GM23338 (cell line): ENCODE data around the gene MAD1L1. TPM values are rescaled to one million over a fixed set of nuclear protein-coding genes. Genes with fewer than 3 reads are reported as not detected.

Source experiments
- ATAC-seq: fragments of 200-7000 bp; cut with Tn5 transposase; 3 replicates; pipeline ENCODE4 v1.9.1; 2020
- DNase-seq: peaks from one replicate; pipeline ENCODE4 v3.0.0-alpha.2; 2015; ENCODE audit warnings: low spot score
- H2AFZ ChIP-seq: fragments of 200-600 bp; sonication (generic); 2 replicates; pipeline ENCODE4 v1.8.0; 2016; ENCODE audit warnings: antibody characterized with exemption, mild to moderate bottlenecking, moderate library complexity
- H3F3A ChIP-seq: fragments of 200-600 bp; sonication (generic); replicated peaks from 2 replicates; pipeline ENCODE4 v1.8.0; 2017; ENCODE audit warnings: antibody characterized with exemption, mixed run types, low read depth
- H3K27ac ChIP-seq: fragments of 200-600 bp; sonication (generic); 2 replicates; pipeline ENCODE4 v1.6.1; 2016; ENCODE audit warnings: low read depth
- H3K27me3 ChIP-seq: fragments of 200-600 bp; sonication (generic); 2 replicates; pipeline ENCODE4 v1.8.0; 2016; ENCODE audit warnings: mild to moderate bottlenecking, mixed run types, moderate library complexity; ENCODE audit not compliant: insufficient read depth
- H3K36me3 ChIP-seq: fragments of 200-600 bp; sonication (generic); 2 replicates; pipeline ENCODE4 v1.8.0; 2016; ENCODE audit warnings: mild to moderate bottlenecking; ENCODE audit not compliant: insufficient read depth
- H3K4me1 ChIP-seq: fragments of 200-600 bp; sonication (generic); 2 replicates; pipeline ENCODE4 v1.8.0; 2016; ENCODE audit warnings: mild to moderate bottlenecking, moderate library complexity; ENCODE audit not compliant: insufficient read depth
- H3K4me2 ChIP-seq: fragments of 200-600 bp; sonication (generic); 2 replicates; pipeline ENCODE4 v1.7.1; 2017; ENCODE audit warnings: mixed run types
- H3K4me3 ChIP-seq: fragments of 200-600 bp; sonication (generic); 2 replicates; pipeline ENCODE4 v1.6.1; 2016; ENCODE audit warnings: mixed run types
- H3K79me2 ChIP-seq: fragments of 200-600 bp; sonication (generic); replicated peaks from 2 replicates; pipeline ENCODE4 v1.8.0; 2017; ENCODE audit warnings: mild to moderate bottlenecking; ENCODE audit not compliant: insufficient read depth
- H3K9me2 ChIP-seq: fragments of 200-600 bp; sonication (generic); 2 replicates; pipeline ENCODE4 v1.8.0; 2017; ENCODE audit not compliant: insufficient read depth
- H4K20me1 ChIP-seq: fragments of 200-600 bp; sonication (generic); replicated peaks from 2 replicates; pipeline ENCODE4 v1.8.0; 2017; ENCODE audit warnings: mild to moderate bottlenecking; ENCODE audit not compliant: insufficient read depth
- H3K27ac Mint-ChIP-seq: 2 replicates; pipeline ENCODE4 v1.8.0; 2020; ENCODE audit warnings: inconsistent platforms, mild to moderate bottlenecking, moderate library complexity, mixed read lengths
- H3K27me3 Mint-ChIP-seq: 3 replicates; pipeline ENCODE4 v1.8.0; 2022; ENCODE audit warnings: low read depth, mild to moderate bottlenecking, moderate library complexity, mixed read lengths, inconsistent platforms; ENCODE audit not compliant: insufficient read depth, poor library complexity
- H3K36me3 Mint-ChIP-seq: 3 replicates; pipeline ENCODE4 v1.8.0; 2021; ENCODE audit warnings: low read depth, mild to moderate bottlenecking, inconsistent platforms, moderate library complexity, mixed read lengths
- H3K4me1 Mint-ChIP-seq: 3 replicates; pipeline ENCODE4 v1.8.0; 2020; ENCODE audit warnings: mild to moderate bottlenecking, inconsistent platforms, mixed read lengths
- H3K4me3 Mint-ChIP-seq: 3 replicates; pipeline ENCODE4 v1.8.0; 2021; ENCODE audit warnings: moderate library complexity, mild to moderate bottlenecking, inconsistent platforms, mixed read lengths
- H3K9me3 Mint-ChIP-seq: 3 replicates; pipeline ENCODE4 v1.8.0; 2020; ENCODE audit warnings: moderate library complexity, mild to moderate bottlenecking, inconsistent platforms, mixed read lengths
- CREB1 ChIP-seq: fragments of 250-450 bp; sonication (Bioruptor Pico); IDR thresholded peaks from 2 replicates; pipeline ENCODE4 v1.5.0; 2020; ENCODE audit warnings: low read depth, mild to moderate bottlenecking, moderate library complexity
- CTCF ChIP-seq, 2 experiments: fragments of 200-600 bp in 1 of 2; sonication (generic) in 1 of 2; conservative IDR thresholded peaks; 2 replicates each; pipeline versions ENCODE4 v1.5.1 to v1.6.1; 2016 to 2017; ENCODE audit warnings: antibody characterized with exemption in 2 of 2, low read depth in 2 of 2, mild to moderate bottlenecking in 2 of 2, moderate library complexity in 1 of 2
- ETS1 ChIP-seq: IDR thresholded peaks from 2 replicates; pipeline ENCODE4 v1.6.1; 2016; ENCODE audit warnings: antibody characterized with exemption
- EZH2 ChIP-seq: fragments of 200-600 bp; sonication (generic); IDR thresholded peaks from one replicate; pipeline ENCODE4 v1.8.0; 2017; ENCODE audit warnings: antibody characterized with exemption, mild to moderate bottlenecking, low read depth; ENCODE audit not compliant: unreplicated experiment
- EZH2phosphoT487 ChIP-seq: fragments of 200-600 bp; sonication (generic); IDR thresholded peaks from one replicate; pipeline ENCODE4 v1.8.1; 2018; ENCODE audit warnings: antibody characterized with exemption; ENCODE audit not compliant: unreplicated experiment
- JUNB ChIP-seq: IDR thresholded peaks from one replicate; pipeline ENCODE4 v1.6.1; 2016; ENCODE audit warnings: antibody characterized with exemption; ENCODE audit not compliant: unreplicated experiment
- NANOG ChIP-seq: IDR thresholded peaks from 2 replicates; pipeline ENCODE4 v1.6.1; 2016; ENCODE audit warnings: antibody characterized with exemption, borderline replicate concordance
- POLR2AphosphoS5 ChIP-seq: IDR thresholded peaks from 2 replicates; pipeline ENCODE4 v1.6.1; 2016; ENCODE audit warnings: antibody characterized with exemption, low read depth
- REST ChIP-seq: IDR thresholded peaks from one replicate; pipeline ENCODE4 v1.6.1; 2018; ENCODE audit warnings: antibody characterized with exemption; ENCODE audit not compliant: unreplicated experiment
- STAT1 ChIP-seq: IDR thresholded peaks from one replicate; pipeline ENCODE4 v1.6.1; 2016; ENCODE audit warnings: antibody characterized with exemption; ENCODE audit not compliant: unreplicated experiment
- ZNF114 ChIP-seq: fragments of 250-450 bp; sonication (Bioruptor Pico); IDR thresholded peaks from 2 replicates; pipeline ENCODE4 v1.5.0; 2020; ENCODE audit warnings: mild to moderate bottlenecking, moderate library complexity
- ZNF331 ChIP-seq: fragments of 250-450 bp; sonication (Bioruptor Pico); IDR thresholded peaks from 2 replicates; pipeline ENCODE4 v1.5.0; 2020; ENCODE audit warnings: low read depth, mild to moderate bottlenecking, moderate library complexity
- ZNF462 ChIP-seq: fragments of 250-450 bp; sonication (Bioruptor Pico); IDR thresholded peaks from 2 replicates; pipeline ENCODE4 v1.5.0; 2020; ENCODE audit warnings: mild to moderate bottlenecking, moderate library complexity
- polyA plus RNA-seq: library from polyadenylated mRNA; unstranded; fragments of >200 nt; fragmentation: Nextera tagmentation; extraction: Ambion mirVana; gene quantifications from 2 replicates; pipeline ENCODE4 v1.2.1, GENCODE V29; 2016
- total RNA-seq: library from RNA; depleted of rRNA; stranded (reverse); fragments of >200 nt; shearing (Covaris generic); gene quantifications from 2 replicates; pipeline ENCODE4 v1.2.3, GENCODE V29; 2014

Gene MAD1L1
- total and polyA plus RNA-seq, 2 experiments from 2014 or later, result 40.3 to 59.3 TPM

GRCh38 chr7:1938788-1939433, 293.8 kb downstream of the MAD1L1 start:
- no peak overlapping the region for H3K27ac Mint-ChIP-seq
- ATAC-seq, result no peak
- no peak for TF ChIP-seq CREB1 (CRISPR knock-in tag)
- no peak for TF ChIP-seq POLR2AphosphoS5
- TF ChIP-seq ZNF462 (CRISPR knock-in tag), result no peak
- no peak for TF ChIP-seq ETS1
- no peak for TF ChIP-seq ZNF114 (CRISPR knock-in tag)
- no peak for TF ChIP-seq ZNF331 (CRISPR knock-in tag)
- no peak for TF ChIP-seq STAT1
- no peak for TF ChIP-seq EZH2phosphoT487
- no peak for TF ChIP-seq REST
- TF ChIP-seq NANOG, result no peak
- TF ChIP-seq CTCF (conservative IDR thresholded peaks at IDR 0.05; ENCODE audit: low read depth in 2 of 2), result no peak
- no peak for TF ChIP-seq JUNB
- TF ChIP-seq EZH2, result no peak

More at GRCh38 chr7:1938788-1939433, 293.8 kb downstream of the MAD1L1 start:
- H3F3A ChIP-seq, result no peaks in the 10 kb centered on the region
- no peak overlapping the region for H3K27ac ChIP-seq
- H3K4me3 ChIP-seq, result no peak overlapping the region
- Mint-ChIP-seq H3K36me3 (peaks cover 26% of the 10 kb centered on the region), H3K4me1 (peaks cover 16% of the 10 kb centered on the region), H3K27me3 (peaks cover 26% of the 10 kb centered on the region), H3K9me3 (peaks cover 16% of the 10 kb centered on the region), H3K4me3 (no peak overlapping the region)
- H3K4me2 ChIP-seq, result no peak overlapping the region
- DNase-seq, result no peak
- H3K27me3 ChIP-seq, result no peaks in the 10 kb centered on the region
- no peaks in the 10 kb centered on the region for H4K20me1 ChIP-seq
- no peaks in the 10 kb centered on the region for H3K79me2 ChIP-seq
- no peaks in the 10 kb centered on the region for H3K4me1 ChIP-seq
- no peaks in the 10 kb centered on the region for H3K36me3 ChIP-seq
- no peak overlapping the region for H2AFZ ChIP-seq
- no peaks in the 10 kb centered on the region for H3K9me2 ChIP-seq
